H9 (cell line): ENCODE data around the gene CPNE8. TPM values are rescaled to one million over a fixed set of nuclear protein-coding genes. Genes with fewer than 3 reads are reported as not detected.

Experiments used
- DNase-seq: peaks from one replicate; pipeline ENCODE4 v3.0.0-alpha.2; 2017
- H2AFZ ChIP-seq: one replicate; pipeline ENCODE4 v1.6.1; 2013; ENCODE audit warnings: mild to moderate bottlenecking, low read length, control low read depth, moderate library complexity
- H2AK5ac ChIP-seq: 2 replicates; pipeline ENCODE4 v1.6.1; 2013; ENCODE audit warnings: low read length, control low read depth, mixed read lengths; ENCODE audit not compliant: insufficient read length
- H2BK120ac ChIP-seq: one replicate; pipeline ENCODE4 v1.6.1; 2013; ENCODE audit warnings: low read depth, mild to moderate bottlenecking, low read length, control low read depth, inconsistent platforms; ENCODE audit not compliant: poor library complexity, severe bottlenecking
- H2BK12ac ChIP-seq: 2 replicates; pipeline ENCODE4 v1.6.1; 2013; ENCODE audit warnings: low read length, control low read depth, mixed read lengths, low read depth; ENCODE audit not compliant: insufficient read length
- H2BK15ac ChIP-seq: 2 replicates; pipeline ENCODE4 v1.6.1; 2013; ENCODE audit warnings: low read depth, low read length, control low read depth
- H2BK20ac ChIP-seq: one replicate; pipeline ENCODE4 v1.6.1; 2013; ENCODE audit warnings: low read depth, mild to moderate bottlenecking, low read length, control low read depth, inconsistent platforms; ENCODE audit not compliant: poor library complexity, severe bottlenecking
- H2BK5ac ChIP-seq: 2 replicates; pipeline ENCODE4 v1.6.1; 2013; ENCODE audit warnings: low read length, control low read depth, mixed read lengths; ENCODE audit not compliant: insufficient read length
- H3K14ac ChIP-seq: 2 replicates; pipeline ENCODE4 v1.6.1; 2013; ENCODE audit warnings: low read length, control low read depth; ENCODE audit not compliant: insufficient read depth
- H3K18ac ChIP-seq: 2 replicates; pipeline ENCODE4 v1.6.1; 2013; ENCODE audit warnings: low read depth, mild to moderate bottlenecking, mixed read lengths, low read length, control low read depth; ENCODE audit not compliant: insufficient read length
- H3K23ac ChIP-seq: 2 replicates; pipeline ENCODE4 v1.6.1; 2013; ENCODE audit warnings: low read length, control low read depth, mixed read lengths, low read depth; ENCODE audit not compliant: insufficient read length
- H3K23me2 ChIP-seq: 2 replicates; pipeline ENCODE4 v1.6.1; 2013; ENCODE audit warnings: low read depth, mild to moderate bottlenecking, mixed read lengths, low read length, control low read depth; ENCODE audit not compliant: insufficient read length, poor library complexity, severe bottlenecking
- H3K27ac ChIP-seq: 2 replicates; pipeline ENCODE4 v1.5.1; 2013; ENCODE audit warnings: low read length, control low read depth, mixed read lengths, low read depth; ENCODE audit not compliant: insufficient read length
- H3K27me3 ChIP-seq: 2 replicates; pipeline ENCODE4 v1.6.1; 2013; ENCODE audit warnings: low read length, control low read depth, inconsistent platforms; ENCODE audit not compliant: insufficient read depth
- H3K4ac ChIP-seq: 2 replicates; pipeline ENCODE4 v1.6.1; 2013; ENCODE audit warnings: low read depth, mild to moderate bottlenecking, control low read depth, inconsistent platforms, low read length, moderate library complexity
- H3K4me1 ChIP-seq: 2 replicates; pipeline ENCODE4 v1.6.1; 2013; ENCODE audit warnings: low read length, control low read depth, inconsistent platforms; ENCODE audit not compliant: insufficient read depth
- H3K4me2 ChIP-seq: 2 replicates; pipeline ENCODE4 v1.6.1; 2013; ENCODE audit warnings: low read length, control low read depth, mixed read lengths; ENCODE audit not compliant: insufficient read length, insufficient read depth
- H3K56ac ChIP-seq: 2 replicates; pipeline ENCODE4 v1.6.1; 2013; ENCODE audit warnings: low read depth, mild to moderate bottlenecking, mixed read lengths, low read length, control low read depth; ENCODE audit not compliant: insufficient read length
- H3K79me1 ChIP-seq: 2 replicates; pipeline ENCODE4 v1.6.1; 2013; ENCODE audit warnings: low read depth, mild to moderate bottlenecking, moderate library complexity, low read length, control low read depth, inconsistent platforms; ENCODE audit not compliant: insufficient read depth, poor library complexity, severe bottlenecking
- H3K79me2 ChIP-seq: 2 replicates; pipeline ENCODE4 v1.6.1; 2013; ENCODE audit warnings: low read length, control low read depth, inconsistent platforms; ENCODE audit not compliant: insufficient read depth
- H3K9ac ChIP-seq: 2 replicates; pipeline ENCODE4 v1.6.1; 2013; ENCODE audit warnings: low read length, control low read depth, mixed read lengths; ENCODE audit not compliant: insufficient read length; ENCODE audit errors: extremely low read depth
- H3K9me3 ChIP-seq: one replicate; pipeline ENCODE4 v1.6.1; 2013; ENCODE audit warnings: low read depth, low read length, inconsistent platforms; ENCODE audit not compliant: control insufficient read depth
- H3T11ph ChIP-seq: one replicate; pipeline ENCODE4 v1.6.1; 2013; ENCODE audit warnings: mild to moderate bottlenecking, low read length, control low read depth, inconsistent platforms
- H4K20me1 ChIP-seq: one replicate; pipeline ENCODE4 v1.6.1; 2013; ENCODE audit not compliant: control insufficient read depth, insufficient read length, insufficient read depth
- H4K5ac ChIP-seq: 2 replicates; pipeline ENCODE4 v1.6.1; 2013; ENCODE audit warnings: low read depth, mild to moderate bottlenecking, mixed read lengths, low read length, control low read depth; ENCODE audit not compliant: insufficient read length
- H4K8ac ChIP-seq: replicated peaks from 2 replicates; pipeline ENCODE4 v1.6.1; 2013; ENCODE audit warnings: low read length, control low read depth, mixed read lengths, low read depth; ENCODE audit not compliant: insufficient read length
- H4K91ac ChIP-seq: 2 replicates; pipeline ENCODE4 v1.6.1; 2013; ENCODE audit warnings: low read depth, mild to moderate bottlenecking, moderate library complexity, mixed read lengths, low read length, control low read depth; ENCODE audit not compliant: insufficient read length
- H3K27ac Mint-ChIP-seq, 3 experiments: 2 replicates in 2 of 3; 3 replicates in 1 of 3; pipeline ENCODE4 v1.8.0; 2020 to 2021; ENCODE audit warnings: mixed read lengths in 3 of 3, mild to moderate bottlenecking in 1 of 3, moderate library complexity in 1 of 3
- H3K27me3 Mint-ChIP-seq: 2 replicates; pipeline ENCODE4 v1.8.0; 2021; ENCODE audit warnings: low read depth, mild to moderate bottlenecking, moderate library complexity, mixed read lengths
- H3K36me3 Mint-ChIP-seq, 3 experiments: 2 replicates in 2 of 3; 3 replicates in 1 of 3; pipeline ENCODE4 v1.8.0; 2020 to 2021; ENCODE audit warnings: low read depth in 3 of 3, mixed read lengths in 3 of 3; ENCODE audit not compliant: insufficient read depth in 1 of 3
- H3K4me1 Mint-ChIP-seq, 2 experiments: 2 replicates each; pipeline ENCODE4 v1.8.0; 2020; ENCODE audit warnings: mixed read lengths in 2 of 2
- H3K4me3 Mint-ChIP-seq, 2 experiments: 2 replicates in 1 of 2; 3 replicates in 1 of 2; pipeline ENCODE4 v1.8.0; 2020 to 2021; ENCODE audit warnings: mild to moderate bottlenecking in 2 of 2, mixed read lengths in 2 of 2, moderate library complexity in 1 of 2
- H3K9me3 Mint-ChIP-seq, 2 experiments: 2 replicates in 1 of 2; 3 replicates in 1 of 2; pipeline ENCODE4 v1.8.0; 2020; ENCODE audit warnings: mild to moderate bottlenecking in 2 of 2, mixed read lengths in 2 of 2, moderate library complexity in 1 of 2
- CTCF ChIP-seq: fragments of 200-600 bp; sonication (generic); conservative IDR thresholded peaks from 3 replicates; pipeline ENCODE4 v1.8.0; 2021; ENCODE audit warnings: antibody characterized with exemption, mild to moderate bottlenecking
- WGBS: extraction: QIAGEN DNeasy Blood & Tissue Kit; methylation state at CpG from one replicate; pipeline ENCODE4 v1.1.7; 2013; ENCODE audit warnings: missing lambda C conversion rate, low lambda C conversion rate, mixed read lengths; ENCODE audit not compliant: insufficient read length; ENCODE audit errors: extremely low coverage; 5-methylcytosine and 5-hydroxymethylcytosine counted together
- total RNA-seq: library from RNA; stranded (reverse); gene quantifications from 2 replicates; pipeline ENCODE4 v1.2.1, GENCODE V29; 2021

Gene CPNE8
- total RNA-seq, 1 experiment from 2014 or later: 1.9 TPM

GRCh38 chr12:38878333-38878705 lies 27.1 kb downstream of the CPNE8 start:
- DNase-seq: no peak
- no peak overlapping the region for H3K27ac ChIP-seq
- H4K91ac ChIP-seq: no peak overlapping the region
- no peaks in the 10 kb centered on the region for H4K20me1 ChIP-seq
- H2BK5ac ChIP-seq: no peak overlapping the region
- H3K79me1 ChIP-seq: no peaks in the 10 kb centered on the region
- no peak overlapping the region for H3K14ac ChIP-seq
- Mint-ChIP-seq H3K4me3 (no peak overlapping the region), H3K27me3 (no peaks in the 10 kb centered on the region), H3K4me1 (peaks cover 12 to 13% of the 10 kb centered on the region in 2 experiments), H3K36me3 (peaks cover 3 to 20% (median 6%) of the 10 kb centered on the region in 3 experiments), H3K27ac (peak overlapping the region in 2 of 3 experiments; percentile 36 to 87; a peak in 3 of 7 replicates), H3K9me3 (peaks cover 8 to 11% of the 10 kb centered on the region in 2 experiments; a peak in 4 of 5 replicates)
- no peak overlapping the region for H2BK120ac ChIP-seq
- H3K18ac ChIP-seq: no peak overlapping the region
- H3K9ac ChIP-seq: no peak overlapping the region
- no peak overlapping the region for H2BK20ac ChIP-seq
- no peak overlapping the region for H2AFZ ChIP-seq
- H2BK15ac ChIP-seq: no peak overlapping the region
- no peak overlapping the region for H4K8ac ChIP-seq
- H3K56ac ChIP-seq: no peak overlapping the region
- H3K27me3 ChIP-seq: no peaks in the 10 kb centered on the region
- no peak overlapping the region for H3K4me2 ChIP-seq
- no peak overlapping the region for H2BK12ac ChIP-seq
- H3K9me3 ChIP-seq: no peaks in the 10 kb centered on the region
- no peak for TF ChIP-seq CTCF
- no peaks in the 10 kb centered on the region for H3K79me2 ChIP-seq
- H3K23me2 ChIP-seq: no peaks in the 10 kb centered on the region
- H3T11ph ChIP-seq: no peak overlapping the region
- WGBS: no CpG with 5 or more reads among the region's 2 CpGs
- H2AK5ac ChIP-seq: no peak overlapping the region
- no peak overlapping the region for H4K5ac ChIP-seq
- no peak overlapping the region for H3K4ac ChIP-seq
- 0 out of 2 replicates have a peak, but pooled peaks cover 3% of the 10 kb centered on the region for H3K4me1 ChIP-seq
- H3K23ac ChIP-seq: no peak overlapping the region
